H4 (cell line): ENCODE results near the gene MAN1C1. TPM values are rescaled to one million over a fixed set of nuclear protein-coding genes. Genes with fewer than 3 reads are reported as not detected.

Source experiments
- DNase-seq: peaks from one replicate; pipeline ENCODE4 v3.0.0-alpha.2; 2015; ENCODE audit warnings: low spot score
- total RNA-seq: library from RNA; depleted of rRNA; stranded (reverse); fragments of >200 nt; shearing (Covaris generic); gene quantifications from 2 replicates; pipeline ENCODE4 v1.2.3, GENCODE V29; 2014

MAN1C1 gene
- total RNA-seq, 1 experiment from 2014 or later = 0.95 TPM

GRCh38 chr1:25780318-25781129 lies 163.9 kb downstream of the MAN1C1 start:
- DNase-seq = peak; percentile 46

GRCh38 chr1:25781130-25781433 lies 164.5 kb downstream of the MAN1C1 start:
- DNase-seq = no peak

GRCh38 chr1:25782608-25783201 lies 166.1 kb downstream of the MAN1C1 start:
- no peak for DNase-seq

- DNase-seq = no peak
Observed at GRCh38 chr1:25784575-25785051, 168.0 kb downstream of the MAN1C1 start.

GRCh38 chr1:25785333-25786067 lies 168.9 kb downstream of the MAN1C1 start:
- DNase-seq = no peak

- no peak for DNase-seq
Observed at GRCh38 chr1:25786887-25787759, 170.5 kb downstream of the MAN1C1 start.

GRCh38 chr1:25787760-25788166 lies 171.2 kb downstream of the MAN1C1 start:
- no peak for DNase-seq

GRCh38 chr1:25790472-25790871 lies 173.9 kb downstream of the MAN1C1 start:
- DNase-seq = no peak

GRCh38 chr1:25792115-25792514 lies 175.5 kb downstream of the MAN1C1 start:
- DNase-seq = no peak

GRCh38 chr1:25793585-25794170 lies 177.1 kb downstream of the MAN1C1 start:
- DNase-seq = no peak

- peak; percentile 52 for DNase-seq
Observed at GRCh38 chr1:25794325-25794724, 177.7 kb downstream of the MAN1C1 start.

GRCh38 chr1:25795211-25795610 lies 178.6 kb downstream of the MAN1C1 start:
- no peak for DNase-seq

GRCh38 chr1:25795946-25796810 lies 179.6 kb downstream of the MAN1C1 start:
- no peak for DNase-seq

GRCh38 chr1:25796811-25797458 lies 180.3 kb downstream of the MAN1C1 start:
- peak; percentile 67 for DNase-seq

GRCh38 chr1:25797939-25798338 lies 181.3 kb downstream of the MAN1C1 start:
- no peak for DNase-seq

GRCh38 chr1:25798666-25799351 lies 182.2 kb downstream of the MAN1C1 start:
- no peak for DNase-seq

GRCh38 chr1:25799352-25799934 lies 182.9 kb downstream of the MAN1C1 start:
- DNase-seq = no peak

GRCh38 chr1:25799935-25800702 lies 183.5 kb downstream of the MAN1C1 start, which contains the start of gene SELENON:
Gene SELENON, plus strand, starts transcription at chr1:25800193. Its CDS starts 38 bp downstream, at chr1:25800231.
- DNase-seq = no peak
